D721Med (cell line): ENCODE results near the gene FGF3.

ENCODE experiments used
- DNase-seq: peaks from one replicate; pipeline ENCODE4 v3.0.0; 2011; ENCODE audit warnings: low spot score; ENCODE audit not compliant: insufficient read length
- FAIRE-seq: peaks from 2 replicates; lab custom pipeline; 2011; peaks lifted over from hg19 to GRCh38; lab: Jason Lieb, UNC
- CTCF ChIP-seq: IDR thresholded peaks from 2 replicates; pipeline ENCODE4 v1.5.1; 2012; ENCODE audit warnings: mild to moderate bottlenecking, control low read depth; ENCODE audit not compliant: insufficient read depth; ENCODE audit errors: missing control alignments

The FGF3 gene

GRCh38 chr11:69864686-69865661 lies 45.8 kb upstream of the FGF3 start:
- DNase-seq (no peak), FAIRE-seq (no peak)
- no peak for TF ChIP-seq CTCF

- TF ChIP-seq CTCF: no peak
- FAIRE-seq: no peak
- no peak for DNase-seq
Measured at GRCh38 chr11:69863544-69864200, 44.5 kb upstream of the FGF3 start.

- TF ChIP-seq CTCF: no peak
- DNase-seq (no peak), FAIRE-seq (no peak)
Measured at GRCh38 chr11:69862797-69863543, 43.8 kb upstream of the FGF3 start.

- no peak for TF ChIP-seq CTCF
- DNase-seq (no peak), FAIRE-seq (no peak)
Measured at GRCh38 chr11:69862331-69862771, 43.1 kb upstream of the FGF3 start.

- FAIRE-seq (no peak), DNase-seq (no peak)
- TF ChIP-seq CTCF: no peak
Measured at GRCh38 chr11:69861901-69862300, 42.7 kb upstream of the FGF3 start.

- TF ChIP-seq CTCF: no peak
- no peak for DNase-seq
- FAIRE-seq: no peak
Measured at GRCh38 chr11:69860796-69861445, 41.7 kb upstream of the FGF3 start.
